Peyer's patch (tissue), 4 donors: ENCODE measurements around the gene CTBP2. TPM values are rescaled to one million over a fixed set of nuclear protein-coding genes. Genes with fewer than 3 reads are reported as not detected.
A peak's percentile ranks its signal among the peaks of the same experiment; 100 is the strongest.
"Not testable (repeated sequence)": the region's sequence is repeated elsewhere in the genome, so short reads cannot be mapped to it uniquely, and the experiment has no call there.

Experiments
- DNase-seq, 3 donors: peaks; one replicate each; pipeline ENCODE4 v3.0.0-alpha.2; 2017 to 2019
- H3K27ac ChIP-seq, 4 donors: fragments of 200-600 bp; sonication (generic); one replicate each; pipeline ENCODE4 v1.5.1; 2016 to 2019
- H3K27me3 ChIP-seq, 2 donors: fragments of 200-600 bp; sonication (generic); one replicate each; pipeline ENCODE4 v1.5.1; 2019
- H3K36me3 ChIP-seq, 3 donors: fragments of 200-600 bp; sonication (generic); one replicate each; pipeline ENCODE4 v1.5.1; 2016 to 2019
- H3K4me1 ChIP-seq, 4 donors: fragments of 200-600 bp; sonication (generic); one replicate each; pipeline ENCODE4 v1.5.1; 2016 to 2019
- H3K4me3 ChIP-seq, 4 donors: fragments of 200-600 bp; sonication (generic); 1 replicate in 3 of 4; 2 replicates in 1 of 4; pipeline ENCODE4 v1.5.1; 2016 to 2019; ENCODE audit warnings: mild to moderate bottlenecking in 1 of 4
- H3K9me3 ChIP-seq, 4 donors: fragments of 200-600 bp; sonication (generic); one replicate each; pipeline ENCODE4 v1.5.1; 2016 to 2019; ENCODE audit warnings: mild to moderate bottlenecking in 1 of 4
- POLR2A ChIP-seq, 2 donors: fragments of 450-650 bp; IDR thresholded peaks; one replicate each; pipeline ENCODE4 v1.5.1; 2017; ENCODE audit warnings: antibody characterized with exemption in 2 of 2, mild to moderate bottlenecking in 2 of 2, moderate library complexity in 2 of 2
- total RNA-seq, 4 donors: library from RNA; depleted of rRNA; stranded (reverse); fragments of >200 nt; gene quantifications; one replicate each; pipeline ENCODE4 v1.1.0, GENCODE V29; 2016
- TF ChIP-seq, protein P1 (sequence below), 6 experiments: fragments of 450-650 bp in 4 of 6; fragments of 200-600 bp in 2 of 6; sonication (generic) in 1 of 6; IDR thresholded peaks; one replicate each; pipeline ENCODE4 v1.5.1; 2017 to 2019; ENCODE audit warnings: antibody characterized with exemption in 6 of 6, mild to moderate bottlenecking in 3 of 6, moderate library complexity in 1 of 6

CTBP2 gene
- total RNA-seq, 4 donors from 2014 or later, result 53.6 to 83.8 (median 64.7) TPM

DNA sequence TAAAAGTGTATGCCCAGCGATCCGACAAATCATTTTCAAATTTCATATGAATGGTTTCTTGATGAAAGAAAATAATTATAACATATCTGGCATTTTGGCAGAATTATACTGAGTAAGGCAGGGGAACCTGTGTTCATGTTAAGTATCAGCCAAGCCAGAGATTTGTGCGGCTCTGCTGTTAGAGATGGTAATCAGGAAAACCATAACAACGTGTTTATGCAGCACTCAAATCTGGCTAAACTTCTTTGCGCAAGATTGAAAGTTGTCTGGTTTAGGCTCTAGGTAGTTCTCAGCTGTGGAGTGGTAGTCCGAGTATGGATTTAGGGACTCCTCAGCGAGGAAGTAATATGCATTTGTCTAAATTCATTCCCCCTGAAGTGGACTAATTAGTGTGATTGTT, 8.9 kb upstream of the CTBP2 start:
- no peak overlapping the region for H3K4me3 ChIP-seq
- H3K27me3 ChIP-seq, result no peaks in the 10 kb centered on the region
- H3K27ac ChIP-seq, result no peak overlapping the region
- DNase-seq, result no peak
- no peaks in the 10 kb centered on the region for H3K9me3 ChIP-seq
- no peaks in the 10 kb centered on the region for H3K36me3 ChIP-seq
- TF ChIP-seq POLR2A (IDR thresholded peaks at IDR 0.05), result no peak
- TF ChIP-seq, protein P1, sequence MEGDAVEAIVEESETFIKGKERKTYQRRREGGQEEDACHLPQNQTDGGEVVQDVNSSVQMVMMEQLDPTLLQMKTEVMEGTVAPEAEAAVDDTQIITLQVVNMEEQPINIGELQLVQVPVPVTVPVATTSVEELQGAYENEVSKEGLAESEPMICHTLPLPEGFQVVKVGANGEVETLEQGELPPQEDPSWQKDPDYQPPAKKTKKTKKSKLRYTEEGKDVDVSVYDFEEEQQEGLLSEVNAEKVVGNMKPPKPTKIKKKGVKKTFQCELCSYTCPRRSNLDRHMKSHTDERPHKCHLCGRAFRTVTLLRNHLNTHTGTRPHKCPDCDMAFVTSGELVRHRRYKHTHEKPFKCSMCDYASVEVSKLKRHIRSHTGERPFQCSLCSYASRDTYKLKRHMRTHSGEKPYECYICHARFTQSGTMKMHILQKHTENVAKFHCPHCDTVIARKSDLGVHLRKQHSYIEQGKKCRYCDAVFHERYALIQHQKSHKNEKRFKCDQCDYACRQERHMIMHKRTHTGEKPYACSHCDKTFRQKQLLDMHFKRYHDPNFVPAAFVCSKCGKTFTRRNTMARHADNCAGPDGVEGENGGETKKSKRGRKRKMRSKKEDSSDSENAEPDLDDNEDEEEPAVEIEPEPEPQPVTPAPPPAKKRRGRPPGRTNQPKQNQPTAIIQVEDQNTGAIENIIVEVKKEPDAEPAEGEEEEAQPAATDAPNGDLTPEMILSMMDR (IDR thresholded peaks at IDR 0.05), result no peak
- H3K4me1 ChIP-seq, result no peaks in the 10 kb centered on the region

DNA sequence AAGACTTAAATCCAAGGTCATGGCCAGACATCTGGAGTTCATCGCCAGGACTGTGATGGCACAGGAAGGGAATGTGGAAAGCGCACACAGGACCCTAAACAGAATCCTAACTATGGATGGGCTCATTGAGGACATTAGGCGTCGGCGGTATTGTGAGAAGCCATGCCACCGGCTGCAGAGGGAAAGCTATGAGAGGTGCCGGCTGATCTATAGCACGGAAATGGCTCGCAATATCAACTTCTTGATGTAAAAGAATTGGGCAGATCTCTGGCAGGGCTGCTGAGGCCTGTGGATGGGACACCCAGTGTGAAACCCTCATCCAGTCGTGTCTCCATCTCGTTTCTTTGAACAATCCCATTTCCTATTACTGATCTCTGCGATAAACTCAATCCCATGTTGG, 6.3 kb upstream of the CTBP2 start:
- peak in 1 of 3 donors; percentile 28 for DNase-seq
- no peak for TF ChIP-seq POLR2A (IDR thresholded peaks at IDR 0.05)
- TF ChIP-seq, protein P1 (IDR thresholded peaks at IDR 0.05), result no peak
- H3K27ac ChIP-seq, result no peak overlapping the region
- H3K36me3 ChIP-seq, result no peaks in the 10 kb centered on the region
- H3K4me1 ChIP-seq, result peaks cover 0 to 9% (median 0%) of the 10 kb centered on the region in 4 donors
- no peak overlapping the region for H3K4me3 ChIP-seq
- no peaks in the 10 kb centered on the region for H3K9me3 ChIP-seq
- H3K27me3 ChIP-seq, result no peaks in the 10 kb centered on the region

DNA sequence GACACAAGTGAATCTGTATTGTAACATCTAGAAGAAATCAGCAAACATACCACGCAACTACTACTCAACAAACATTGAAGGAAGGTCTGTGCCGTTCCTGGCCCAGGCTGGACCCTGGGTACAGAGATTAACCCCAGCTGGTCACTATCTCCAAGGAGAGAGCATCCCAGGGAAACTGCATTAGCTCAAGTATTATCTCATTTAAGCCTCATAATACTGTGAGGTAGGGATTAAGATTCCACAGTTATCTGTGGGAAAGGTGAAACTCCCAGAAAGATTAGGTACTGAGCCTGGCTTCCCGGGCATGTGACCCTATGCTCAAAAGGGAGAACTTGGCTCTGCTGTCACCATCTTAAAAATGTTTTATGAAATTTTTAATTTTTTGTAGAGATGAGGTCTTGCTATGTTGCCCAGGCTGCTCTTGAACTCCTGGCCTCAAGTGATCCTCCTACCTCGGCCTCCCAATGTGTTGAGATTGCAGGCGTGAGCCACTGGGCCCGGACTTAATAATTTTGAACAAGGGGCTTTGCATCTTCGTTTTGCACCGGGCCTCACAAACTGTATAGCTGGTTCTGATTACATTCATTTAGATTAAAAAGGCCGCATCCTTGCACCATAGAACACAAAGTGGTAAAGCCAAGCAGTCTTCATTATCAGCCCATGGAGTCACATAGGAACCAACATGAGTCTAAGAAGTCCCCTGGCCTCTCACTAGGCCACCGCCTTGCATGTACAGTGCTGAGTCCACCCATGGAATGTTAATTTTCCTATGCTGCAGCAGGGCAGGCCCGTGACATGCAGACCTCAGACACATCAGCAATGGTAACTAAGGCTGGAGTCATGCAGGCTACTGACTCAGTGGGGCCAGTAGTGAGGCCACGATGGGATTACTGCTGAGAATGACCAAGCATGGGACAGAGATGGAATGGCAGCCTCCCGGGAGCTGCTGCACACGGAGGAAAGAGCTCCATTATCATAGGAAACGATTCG, 5.5 kb upstream of the CTBP2 start:
- H3K27me3 ChIP-seq, result no peaks in the 10 kb centered on the region
- H3K27ac ChIP-seq, result no peak overlapping the region
- H3K4me1 ChIP-seq, result peaks cover 0 to 9% (median 2%) of the 10 kb centered on the region in 4 donors
- no peak for TF ChIP-seq POLR2A (IDR thresholded peaks at IDR 0.05)
- TF ChIP-seq, protein P1 (IDR thresholded peaks at IDR 0.05), result no peak
- H3K36me3 ChIP-seq, result no peaks in the 10 kb centered on the region
- H3K9me3 ChIP-seq, result no peaks in the 10 kb centered on the region
- DNase-seq, result peak in 1 of 3 donors; percentile 37
- H3K4me3 ChIP-seq, result no peak overlapping the region

DNA sequence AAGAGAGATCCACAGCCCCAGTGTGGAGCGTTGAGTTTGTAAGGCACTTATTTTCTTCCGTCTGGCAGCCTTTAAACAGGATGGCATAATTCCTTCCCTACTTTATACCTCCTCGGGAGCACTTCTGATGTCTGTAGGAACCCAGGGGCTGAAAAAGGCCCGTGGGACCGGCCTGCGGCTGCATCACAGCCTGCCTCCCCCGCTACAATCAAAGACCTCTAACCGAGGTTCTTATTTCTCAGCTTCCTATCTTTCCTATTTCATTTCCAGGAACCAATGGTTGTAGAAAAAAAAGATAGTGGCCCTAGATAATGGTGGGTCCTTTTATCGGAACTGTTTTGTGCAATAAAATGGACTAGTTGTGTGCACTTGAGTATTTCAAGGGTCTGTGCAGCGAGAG, 4.1 kb upstream of the CTBP2 start:
- DNase-seq, result no peak
- no peaks in the 10 kb centered on the region for H3K36me3 ChIP-seq
- no peak overlapping the region for H3K4me3 ChIP-seq

DNA sequence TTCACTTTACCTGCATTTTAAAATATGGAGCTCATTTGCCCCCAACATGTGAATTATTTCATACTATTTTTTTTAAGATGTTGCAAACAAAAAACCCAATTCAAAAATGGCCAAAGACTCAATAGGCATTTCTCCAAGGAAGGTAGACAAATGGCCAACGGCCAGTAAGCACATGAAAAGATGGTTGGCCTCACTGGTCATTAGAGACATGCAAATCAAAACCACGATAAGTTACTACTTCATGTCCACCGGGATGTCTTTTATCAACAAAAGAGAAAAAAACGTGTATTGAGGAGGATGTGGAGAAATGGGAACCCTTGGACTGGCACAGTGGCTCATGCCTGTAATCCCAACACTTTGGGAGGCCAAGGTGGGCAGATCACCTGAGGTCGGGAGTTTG, 3.4 kb upstream of the CTBP2 start:
- DNase-seq, result peak in 1 of 3 donors; percentile 3
- no peaks in the 10 kb centered on the region for H3K36me3 ChIP-seq
- no peaks in the 10 kb centered on the region for H3K9me3 ChIP-seq
- no peak overlapping the region for H3K27ac ChIP-seq
- H3K4me3 ChIP-seq, result no peak overlapping the region
- TF ChIP-seq POLR2A (IDR thresholded peaks at IDR 0.05), result no peak
- TF ChIP-seq, protein P1 (IDR thresholded peaks at IDR 0.05), result no peak
- H3K27me3 ChIP-seq, result no peaks in the 10 kb centered on the region
- H3K4me1 ChIP-seq, result peaks cover 0 to 17% (median 5%) of the 10 kb centered on the region in 4 donors

More for the DNA sequence above, 4.1 kb upstream of the CTBP2 start:
- no peaks in the 10 kb centered on the region for H3K9me3 ChIP-seq
- peaks cover 0 to 16% (median 5%) of the 10 kb centered on the region in 4 donors for H3K4me1 ChIP-seq
- TF ChIP-seq POLR2A (IDR thresholded peaks at IDR 0.05), result no peak
- TF ChIP-seq, protein P1 (IDR thresholded peaks at IDR 0.05), result no peak
- H3K27ac ChIP-seq, result no peak overlapping the region
- no peaks in the 10 kb centered on the region for H3K27me3 ChIP-seq

DNA sequence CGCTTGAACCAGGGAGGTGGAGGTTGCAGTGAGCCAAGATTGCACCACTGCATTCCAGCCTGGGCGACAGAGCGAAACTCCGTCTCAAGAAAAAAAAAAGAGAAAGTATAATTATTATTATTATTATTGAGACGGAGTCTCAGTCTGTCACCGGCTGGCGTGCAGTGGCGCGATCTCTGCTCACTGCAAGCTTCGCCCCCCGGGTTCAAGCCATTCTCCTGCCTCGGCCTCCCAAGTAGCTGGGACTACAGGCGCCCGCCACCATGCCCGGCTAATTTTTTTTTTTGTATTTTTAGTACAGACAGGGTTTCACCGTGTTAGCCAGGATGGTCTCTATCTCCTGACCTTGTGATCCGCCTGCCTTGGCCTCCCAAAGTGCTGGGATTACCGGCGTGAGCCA, 2.9 kb upstream of the CTBP2 start:
- H3K27ac ChIP-seq, H3K4me3 ChIP-seq, H3K36me3 ChIP-seq, H3K9me3 ChIP-seq, H3K27me3 ChIP-seq: not testable (repeated sequence)
- H3K4me1 ChIP-seq, result peaks cover 0 to 17% (median 5%) of the 10 kb centered on the region in 4 donors
- DNase-seq, result peak in 1 of 3 donors; percentile 26
